ENCODE data around the gene ECI2. TPM values are rescaled to one million over a fixed set of nuclear protein-coding genes. Genes with fewer than 3 reads are reported as not detected.

ECI2 gene
- total RNA-seq, 1 donor from 2014 or later, result 48.0 TPM

DNA sequence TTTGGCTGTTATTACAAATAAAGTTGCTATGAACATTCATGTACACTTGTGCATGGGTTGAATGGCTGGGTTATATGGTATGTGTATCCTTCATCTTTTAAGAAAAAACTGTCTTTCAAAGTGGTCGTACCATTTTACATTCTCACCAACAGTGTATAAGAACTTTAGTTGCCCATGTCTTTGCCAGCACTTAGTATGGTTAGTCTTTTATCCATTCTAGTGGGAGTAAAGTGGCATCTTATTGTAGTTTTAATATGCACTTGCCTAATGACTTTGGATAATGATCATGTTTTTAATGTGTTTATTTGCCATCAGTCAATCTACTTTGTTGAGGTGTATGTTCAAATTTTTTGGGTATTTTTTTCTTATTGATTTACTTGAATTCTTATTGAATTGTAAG lies 32.5 kb upstream of the ECI2 start:
- Histone ChIP-seq H3K27ac (ENCODE audit: low read depth, low read length) (no peak overlapping the region), H3K9ac (ENCODE audit: low read depth in 1 of 3, low read length in 3 of 3) (no peak overlapping the region), H3K27me3 (ENCODE audit: control insufficient read depth in 3 of 3, insufficient read depth in 3 of 3, low read length in 3 of 3) (no peaks in the 10 kb centered on the region), H3K4me1 (ENCODE audit: control insufficient read depth in 3 of 3, insufficient read depth in 3 of 3, low read length in 3 of 3) (peaks cover 0 to 9% (median 7%) of the 10 kb centered on the region in 3 donors), H3K36me3 (ENCODE audit: control insufficient read depth in 3 of 3, insufficient read depth in 3 of 3, low read length in 3 of 3) (no peaks in the 10 kb centered on the region), H3K4me3 (ENCODE audit: low read length in 3 of 3) (no peak overlapping the region), H3K9me3 (ENCODE audit: control insufficient read depth in 3 of 3, low read length in 3 of 3) (no peaks in the 10 kb centered on the region)

DNA sequence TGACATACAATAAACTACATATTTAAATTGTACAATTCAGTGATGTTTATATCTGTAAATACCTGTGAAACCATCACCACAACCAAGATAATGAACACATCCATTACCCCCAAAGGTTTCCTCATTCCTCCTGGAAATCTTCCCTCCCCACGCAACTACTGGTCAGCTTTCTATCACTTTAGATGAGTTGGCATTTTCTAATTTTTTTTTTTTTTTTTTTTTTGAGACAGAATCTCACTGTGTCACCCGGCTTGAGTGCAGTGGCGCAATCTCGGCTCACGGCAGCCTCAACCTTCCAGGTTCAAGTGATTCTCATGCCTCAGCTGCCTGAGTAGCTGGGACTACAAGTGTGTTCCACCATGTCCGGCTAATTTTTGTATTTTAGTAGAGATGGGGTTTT lies 31.7 kb upstream of the ECI2 start:
- Histone ChIP-seq H3K9ac (ENCODE audit: low read depth in 1 of 3, low read length in 3 of 3) (no peak overlapping the region), H3K9me3 (ENCODE audit: control insufficient read depth in 3 of 3, low read length in 3 of 3) (no peaks in the 10 kb centered on the region), H3K27ac (ENCODE audit: low read depth, low read length) (no peak overlapping the region), H3K27me3 (ENCODE audit: control insufficient read depth in 3 of 3, insufficient read depth in 3 of 3, low read length in 3 of 3) (no peaks in the 10 kb centered on the region), H3K36me3 (ENCODE audit: control insufficient read depth in 3 of 3, insufficient read depth in 3 of 3, low read length in 3 of 3) (no peaks in the 10 kb centered on the region), H3K4me3 (ENCODE audit: low read length in 3 of 3) (no peak overlapping the region), H3K4me1 (ENCODE audit: control insufficient read depth in 3 of 3, insufficient read depth in 3 of 3, low read length in 3 of 3) (peaks cover 0 to 9% (median 7%) of the 10 kb centered on the region in 3 donors)

DNA sequence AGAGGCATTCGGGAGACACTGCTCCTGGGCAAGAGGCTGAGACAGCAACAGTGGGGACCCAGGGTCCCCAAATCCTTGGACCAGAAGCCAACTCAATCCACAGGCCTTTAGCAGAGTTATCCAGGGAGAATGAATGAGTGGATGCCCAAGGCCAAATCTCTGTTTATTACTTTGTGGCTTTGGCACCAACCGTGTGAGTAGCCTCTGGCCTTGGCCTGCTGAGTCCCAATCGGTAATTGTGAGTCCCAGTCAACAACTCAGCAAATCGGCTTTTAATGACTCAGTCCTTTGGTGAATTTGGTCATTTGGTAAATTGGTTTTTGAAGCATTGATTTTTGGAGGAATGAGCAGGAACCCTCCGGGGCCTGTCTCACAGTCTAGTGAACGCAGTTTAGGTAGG lies 29.1 kb upstream of the ECI2 start:
- Histone ChIP-seq H3K27me3 (ENCODE audit: control insufficient read depth in 3 of 3, insufficient read depth in 3 of 3, low read length in 3 of 3) (no peaks in the 10 kb centered on the region), H3K9ac (ENCODE audit: low read depth in 1 of 3, low read length in 3 of 3) (no peak overlapping the region), H3K9me3 (ENCODE audit: control insufficient read depth in 3 of 3, low read length in 3 of 3) (no peaks in the 10 kb centered on the region), H3K4me1 (ENCODE audit: control insufficient read depth in 3 of 3, insufficient read depth in 3 of 3, low read length in 3 of 3) (peaks cover 0 to 9% (median 7%) of the 10 kb centered on the region in 3 donors), H3K4me3 (ENCODE audit: low read length in 3 of 3) (no peak overlapping the region), H3K36me3 (ENCODE audit: control insufficient read depth in 3 of 3, insufficient read depth in 3 of 3, low read length in 3 of 3) (no peaks in the 10 kb centered on the region), H3K27ac (ENCODE audit: low read depth, low read length) (no peak overlapping the region)

DNA sequence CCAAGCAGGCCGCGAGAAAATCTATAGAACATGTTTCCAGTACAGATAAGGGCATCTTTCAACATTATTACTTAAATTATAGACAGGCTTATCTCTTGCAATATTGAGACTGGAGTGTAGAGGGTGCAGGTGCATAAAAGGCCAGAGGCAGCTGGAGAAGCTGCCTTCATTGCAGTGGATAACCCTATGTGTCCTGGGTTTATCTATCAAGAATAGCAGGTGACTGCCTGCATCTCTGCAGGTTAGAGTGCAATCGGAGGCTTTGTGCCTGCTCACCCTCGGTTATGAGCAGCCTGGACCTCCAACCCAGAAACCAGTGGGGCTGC lies 28.7 kb upstream of the ECI2 start:
- H3K9ac ChIP-seq (ENCODE audit: low read depth in 1 of 3, low read length in 3 of 3), result no peak overlapping the region

DNA sequence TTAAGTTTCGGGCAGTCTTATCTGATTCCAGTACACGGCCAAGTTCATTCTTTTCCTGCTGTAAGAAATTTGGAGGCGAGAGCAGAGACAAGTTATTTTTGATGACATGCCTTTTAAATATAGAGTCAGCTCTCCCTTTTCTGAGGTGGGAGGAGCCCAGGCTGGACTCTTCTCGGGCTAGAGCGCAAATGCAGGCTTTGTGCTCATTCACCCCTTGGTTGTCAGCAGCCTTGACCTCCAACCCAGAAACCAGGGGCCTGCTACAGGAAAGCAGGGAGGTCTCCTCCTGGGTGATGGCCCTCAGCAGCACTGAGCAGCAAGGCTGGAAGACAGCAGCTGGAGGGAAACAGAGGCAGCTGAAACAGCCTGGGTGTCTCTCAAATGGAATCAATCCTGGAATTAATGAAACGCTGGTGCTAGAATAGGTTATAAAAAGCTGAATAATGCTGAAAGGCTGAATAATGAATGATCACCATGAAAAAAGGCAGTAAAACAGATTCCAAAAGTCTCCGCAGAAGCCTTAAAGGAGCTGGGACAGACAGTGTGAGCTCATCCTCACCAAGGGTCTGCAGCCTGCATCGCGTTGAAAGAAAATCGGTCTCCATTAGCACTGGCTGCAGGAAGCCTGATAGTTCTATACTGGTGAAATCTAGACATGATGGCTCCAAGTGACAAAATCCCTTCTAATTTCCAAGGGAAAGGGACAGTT lies 28.2 kb upstream of the ECI2 start:
- Histone ChIP-seq H3K27ac (ENCODE audit: low read depth, low read length) (no peak overlapping the region), H3K27me3 (ENCODE audit: control insufficient read depth in 3 of 3, insufficient read depth in 3 of 3, low read length in 3 of 3) (no peaks in the 10 kb centered on the region), H3K9ac (ENCODE audit: low read depth in 1 of 3, low read length in 3 of 3) (peak overlapping the region in 1 of 3 donors; percentile 18), H3K36me3 (ENCODE audit: control insufficient read depth in 3 of 3, insufficient read depth in 3 of 3, low read length in 3 of 3) (no peaks in the 10 kb centered on the region), H3K4me1 (ENCODE audit: control insufficient read depth in 3 of 3, insufficient read depth in 3 of 3, low read length in 3 of 3) (peaks cover 0 to 9% (median 7%) of the 10 kb centered on the region in 3 donors), H3K9me3 (ENCODE audit: control insufficient read depth in 3 of 3, low read length in 3 of 3) (no peaks in the 10 kb centered on the region), H3K4me3 (ENCODE audit: low read length in 3 of 3) (no peak overlapping the region)

More for the DNA sequence above, 28.7 kb upstream of the ECI2 start:
- Histone ChIP-seq H3K4me1 (ENCODE audit: control insufficient read depth in 3 of 3, insufficient read depth in 3 of 3, low read length in 3 of 3) (peaks cover 0 to 9% (median 7%) of the 10 kb centered on the region in 3 donors), H3K9me3 (ENCODE audit: control insufficient read depth in 3 of 3, low read length in 3 of 3) (no peaks in the 10 kb centered on the region), H3K36me3 (ENCODE audit: control insufficient read depth in 3 of 3, insufficient read depth in 3 of 3, low read length in 3 of 3) (no peaks in the 10 kb centered on the region), H3K27ac (ENCODE audit: low read depth, low read length) (no peak overlapping the region), H3K4me3 (ENCODE audit: low read length in 3 of 3) (no peak overlapping the region), H3K27me3 (ENCODE audit: control insufficient read depth in 3 of 3, insufficient read depth in 3 of 3, low read length in 3 of 3) (no peaks in the 10 kb centered on the region)

DNA sequence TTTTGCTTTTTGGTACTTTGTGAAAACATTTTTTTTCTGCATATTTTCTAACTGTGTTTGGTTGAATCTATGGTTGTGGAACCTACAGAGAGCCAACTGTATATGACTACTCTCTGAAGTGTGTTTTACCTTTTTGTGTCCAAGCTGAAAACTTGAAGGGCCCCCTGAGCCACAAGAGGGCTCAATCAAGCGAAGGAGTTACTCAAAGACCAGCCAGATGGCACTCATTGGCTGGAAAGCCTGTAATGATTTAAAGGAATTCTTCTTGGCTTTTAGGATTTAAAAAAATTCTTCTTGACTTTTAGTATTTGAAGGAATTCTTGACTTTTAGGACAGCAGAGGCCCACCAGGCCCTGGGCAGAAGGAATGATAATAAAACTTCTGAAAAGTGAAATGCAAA lies 27.0 kb upstream of the ECI2 start:
- no peak overlapping the region for H3K4me3 ChIP-seq (ENCODE audit: low read length in 3 of 3)
- no peaks in the 10 kb centered on the region for H3K9me3 ChIP-seq (ENCODE audit: control insufficient read depth in 3 of 3, low read length in 3 of 3)
- no peak overlapping the region for H3K9ac ChIP-seq (ENCODE audit: low read depth in 1 of 3, low read length in 3 of 3)
- H3K36me3 ChIP-seq (ENCODE audit: control insufficient read depth in 3 of 3, insufficient read depth in 3 of 3, low read length in 3 of 3), result no peaks in the 10 kb centered on the region
- H3K4me1 ChIP-seq (ENCODE audit: control insufficient read depth in 3 of 3, insufficient read depth in 3 of 3, low read length in 3 of 3), result peaks cover 0 to 9% (median 7%) of the 10 kb centered on the region in 3 donors
- H3K27ac ChIP-seq (ENCODE audit: low read depth, low read length), result no peak overlapping the region
- no peaks in the 10 kb centered on the region for H3K27me3 ChIP-seq (ENCODE audit: control insufficient read depth in 3 of 3, insufficient read depth in 3 of 3, low read length in 3 of 3)

DNA sequence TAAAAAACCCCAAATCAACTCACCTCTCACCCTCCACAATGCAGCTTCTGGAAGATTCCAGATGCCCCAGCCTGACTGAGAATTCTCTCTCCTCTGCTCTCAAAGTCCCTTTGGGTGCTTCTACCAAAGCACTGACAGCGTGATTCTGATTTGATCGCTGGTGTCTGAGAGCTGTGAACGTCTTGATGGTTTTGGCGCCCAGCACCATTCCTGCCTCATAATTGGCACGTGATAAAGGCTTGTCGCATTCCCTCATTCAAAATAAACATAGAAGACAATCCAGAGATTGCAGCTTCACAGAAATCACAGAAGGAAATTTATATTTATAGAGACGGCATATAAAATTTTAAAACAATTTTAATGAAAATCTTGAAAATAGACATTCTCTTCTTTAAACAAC lies 24.1 kb upstream of the ECI2 start:
- H3K9ac ChIP-seq (ENCODE audit: low read depth in 1 of 3, low read length in 3 of 3), result no peak overlapping the region
- H3K4me3 ChIP-seq (ENCODE audit: low read length in 3 of 3), result no peak overlapping the region
- H3K27ac ChIP-seq (ENCODE audit: low read depth, low read length), result no peak overlapping the region
- no peaks in the 10 kb centered on the region for H3K27me3 ChIP-seq (ENCODE audit: control insufficient read depth in 3 of 3, insufficient read depth in 3 of 3, low read length in 3 of 3)
- H3K9me3 ChIP-seq (ENCODE audit: control insufficient read depth in 3 of 3, low read length in 3 of 3), result no peaks in the 10 kb centered on the region
- H3K36me3 ChIP-seq (ENCODE audit: control insufficient read depth in 3 of 3, insufficient read depth in 3 of 3, low read length in 3 of 3), result no peaks in the 10 kb centered on the region
- peaks cover 0 to 9% (median 7%) of the 10 kb centered on the region in 3 donors for H3K4me1 ChIP-seq (ENCODE audit: control insufficient read depth in 3 of 3, insufficient read depth in 3 of 3, low read length in 3 of 3)

DNA sequence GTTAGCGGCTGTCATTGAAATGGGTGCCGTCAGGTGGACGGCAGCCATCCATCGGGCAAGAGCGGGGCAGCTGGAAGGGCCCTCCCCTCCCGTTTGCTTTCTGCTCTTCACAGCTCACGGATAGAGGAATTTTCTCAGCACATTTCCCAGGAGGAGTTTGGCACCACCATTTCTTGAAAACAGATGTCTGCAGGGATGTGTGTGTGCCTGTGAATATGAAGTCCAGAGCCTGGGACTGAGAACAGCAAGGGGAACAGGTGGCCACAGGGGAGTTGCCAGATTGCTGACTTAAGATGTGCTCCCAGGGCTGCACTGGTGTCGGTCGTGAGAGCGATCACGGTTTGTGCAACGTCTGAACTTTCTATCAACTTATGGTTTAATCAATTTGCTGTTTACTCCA lies 22.1 kb upstream of the ECI2 start:
- no peaks in the 10 kb centered on the region for H3K9me3 ChIP-seq (ENCODE audit: control insufficient read depth in 3 of 3, low read length in 3 of 3)
- no peaks in the 10 kb centered on the region for H3K4me1 ChIP-seq (ENCODE audit: control insufficient read depth in 3 of 3, insufficient read depth in 3 of 3, low read length in 3 of 3)
- no peak overlapping the region for H3K4me3 ChIP-seq (ENCODE audit: low read length in 3 of 3)
- no peaks in the 10 kb centered on the region for H3K27me3 ChIP-seq (ENCODE audit: control insufficient read depth in 3 of 3, insufficient read depth in 3 of 3, low read length in 3 of 3)
- H3K9ac ChIP-seq (ENCODE audit: low read depth in 1 of 3, low read length in 3 of 3), result no peak overlapping the region
- no peak overlapping the region for H3K27ac ChIP-seq (ENCODE audit: low read depth, low read length)
- H3K36me3 ChIP-seq (ENCODE audit: control insufficient read depth in 3 of 3, insufficient read depth in 3 of 3, low read length in 3 of 3), result no peaks in the 10 kb centered on the region

DNA sequence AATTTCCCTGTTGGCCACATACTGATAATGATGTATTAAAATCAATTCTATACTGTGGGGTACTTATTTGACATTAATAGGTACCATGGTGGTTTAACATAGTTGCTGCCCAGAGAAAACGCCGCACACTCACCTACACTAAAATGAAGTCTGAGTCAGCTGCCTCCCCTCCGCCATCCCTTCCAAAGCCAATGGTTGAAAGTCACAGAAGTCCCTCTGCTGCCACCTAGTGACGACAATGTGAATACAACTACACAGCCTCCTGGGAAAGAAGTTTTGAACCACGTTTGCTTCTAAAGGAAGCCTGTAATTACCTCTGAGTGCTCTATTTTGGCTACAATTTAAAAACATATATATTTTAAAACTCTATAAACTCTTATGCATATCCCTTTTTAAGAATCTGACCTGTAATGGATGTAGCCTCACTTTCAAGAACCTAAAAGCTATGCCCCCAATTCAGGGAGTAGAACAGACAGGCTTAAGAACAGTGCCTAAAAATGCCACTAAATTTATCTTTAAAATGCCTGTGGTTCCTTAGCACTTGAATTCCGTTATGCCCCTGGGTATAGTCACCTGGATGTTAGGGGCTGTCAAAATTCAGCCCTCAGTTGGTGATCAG lies 20.6 kb upstream of the ECI2 start:
- H3K27me3 ChIP-seq (ENCODE audit: control insufficient read depth in 3 of 3, insufficient read depth in 3 of 3, low read length in 3 of 3), result no peaks in the 10 kb centered on the region
- no peak overlapping the region for H3K4me3 ChIP-seq (ENCODE audit: low read length in 3 of 3)
- H3K9ac ChIP-seq (ENCODE audit: low read depth in 1 of 3, low read length in 3 of 3), result peak overlapping the region in 1 of 3 donors; percentile 4
- no peaks in the 10 kb centered on the region for H3K4me1 ChIP-seq (ENCODE audit: control insufficient read depth in 3 of 3, insufficient read depth in 3 of 3, low read length in 3 of 3)
- H3K27ac ChIP-seq (ENCODE audit: low read depth, low read length), result no peak overlapping the region
- no peaks in the 10 kb centered on the region for H3K36me3 ChIP-seq (ENCODE audit: control insufficient read depth in 3 of 3, insufficient read depth in 3 of 3, low read length in 3 of 3)
- no peaks in the 10 kb centered on the region for H3K9me3 ChIP-seq (ENCODE audit: control insufficient read depth in 3 of 3, low read length in 3 of 3)

DNA sequence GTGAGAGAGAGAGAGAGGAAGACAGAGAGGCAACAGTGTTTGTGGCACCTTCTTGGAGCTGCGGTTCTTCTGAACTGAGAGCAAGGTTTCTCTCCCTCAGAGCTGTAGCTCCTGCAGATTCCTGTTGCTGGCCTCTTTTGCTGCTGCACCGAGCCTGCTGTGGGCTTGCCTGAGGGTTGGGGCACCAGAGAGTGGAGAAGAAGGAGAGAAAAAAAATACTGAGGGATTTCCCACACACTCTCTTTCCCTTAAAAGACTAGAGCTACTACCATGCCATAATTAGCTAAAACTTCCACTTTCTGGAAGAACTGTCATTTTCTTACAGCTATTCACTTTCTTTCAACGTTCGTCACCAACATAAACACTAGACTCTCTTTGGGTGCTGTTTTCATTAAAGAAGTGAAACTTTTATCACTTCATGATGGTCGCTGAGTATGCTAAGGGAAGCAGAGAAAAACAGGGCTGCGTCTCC lies 18.2 kb upstream of the ECI2 start:
- Histone ChIP-seq H3K36me3 (ENCODE audit: control insufficient read depth in 3 of 3, insufficient read depth in 3 of 3, low read length in 3 of 3) (no peaks in the 10 kb centered on the region), H3K9ac (ENCODE audit: low read depth in 1 of 3, low read length in 3 of 3) (no peak overlapping the region), H3K4me1 (ENCODE audit: control insufficient read depth in 3 of 3, insufficient read depth in 3 of 3, low read length in 3 of 3) (no peaks in the 10 kb centered on the region), H3K9me3 (ENCODE audit: control insufficient read depth in 3 of 3, low read length in 3 of 3) (no peaks in the 10 kb centered on the region), H3K27me3 (ENCODE audit: control insufficient read depth in 3 of 3, insufficient read depth in 3 of 3, low read length in 3 of 3) (no peaks in the 10 kb centered on the region), H3K4me3 (ENCODE audit: low read length in 3 of 3) (no peak overlapping the region), H3K27ac (ENCODE audit: low read depth, low read length) (no peak overlapping the region)
